Left ventricle myocardium inferior (tissue), 1 donor: ENCODE data around the gene COL26A1. TPM values are rescaled to one million over a fixed set of nuclear protein-coding genes. Genes with fewer than 3 reads are reported as not detected.

ENCODE experiments used
- DNase-seq: peaks from one replicate; pipeline ENCODE4 v3.0.0-alpha.2; 2020
- H3K27ac ChIP-seq: fragments of 200-600 bp; replicated peaks from 2 replicates; pipeline ENCODE4 v1.8.0; 2021
- H3K27me3 ChIP-seq: fragments of 200-600 bp; 2 replicates; pipeline ENCODE4 v1.8.0; 2021; ENCODE audit warnings: low read depth
- H3K36me3 ChIP-seq: fragments of 200-600 bp; 2 replicates; pipeline ENCODE4 v1.8.0; 2021
- H3K4me1 ChIP-seq: fragments of 200-600 bp; 2 replicates; pipeline ENCODE4 v1.8.0; 2021
- H3K4me3 ChIP-seq: fragments of 200-600 bp; 2 replicates; pipeline ENCODE4 v1.8.0; 2021; ENCODE audit warnings: mild to moderate bottlenecking, moderate library complexity
- H3K9me3 ChIP-seq: fragments of 200-600 bp; replicated peaks from 2 replicates; pipeline ENCODE4 v1.8.0; 2021
- intact Hi-C: fragments of 100-400 bp; cut with micrococcal nuclease; formaldehyde crosslinking; loops from one replicate; pipeline ENCODE4 v1.11.0; 2022
- total RNA-seq: library from RNA; stranded (reverse); fragmentation: NEBNext Ultra II Directional; extraction: Animal tissue kit (Norgen Biotek cat#: 25700); gene quantifications from one replicate; pipeline ENCODE4 v1.2.1, GENCODE V29; 2021
- TF ChIP-seq, protein P1 (sequence below): fragments of 200-600 bp; IDR thresholded peaks from 2 replicates; pipeline ENCODE4 v1.8.0; 2021; ENCODE audit warnings: antibody characterized with exemption, mild to moderate bottlenecking, borderline replicate concordance
- donor health status: DM: no; HTN: yes; CAD: no; lungs with severe emphysema.

The COL26A1 gene
- total RNA-seq, 1 donor from 2014 or later, result not detected

DNA sequence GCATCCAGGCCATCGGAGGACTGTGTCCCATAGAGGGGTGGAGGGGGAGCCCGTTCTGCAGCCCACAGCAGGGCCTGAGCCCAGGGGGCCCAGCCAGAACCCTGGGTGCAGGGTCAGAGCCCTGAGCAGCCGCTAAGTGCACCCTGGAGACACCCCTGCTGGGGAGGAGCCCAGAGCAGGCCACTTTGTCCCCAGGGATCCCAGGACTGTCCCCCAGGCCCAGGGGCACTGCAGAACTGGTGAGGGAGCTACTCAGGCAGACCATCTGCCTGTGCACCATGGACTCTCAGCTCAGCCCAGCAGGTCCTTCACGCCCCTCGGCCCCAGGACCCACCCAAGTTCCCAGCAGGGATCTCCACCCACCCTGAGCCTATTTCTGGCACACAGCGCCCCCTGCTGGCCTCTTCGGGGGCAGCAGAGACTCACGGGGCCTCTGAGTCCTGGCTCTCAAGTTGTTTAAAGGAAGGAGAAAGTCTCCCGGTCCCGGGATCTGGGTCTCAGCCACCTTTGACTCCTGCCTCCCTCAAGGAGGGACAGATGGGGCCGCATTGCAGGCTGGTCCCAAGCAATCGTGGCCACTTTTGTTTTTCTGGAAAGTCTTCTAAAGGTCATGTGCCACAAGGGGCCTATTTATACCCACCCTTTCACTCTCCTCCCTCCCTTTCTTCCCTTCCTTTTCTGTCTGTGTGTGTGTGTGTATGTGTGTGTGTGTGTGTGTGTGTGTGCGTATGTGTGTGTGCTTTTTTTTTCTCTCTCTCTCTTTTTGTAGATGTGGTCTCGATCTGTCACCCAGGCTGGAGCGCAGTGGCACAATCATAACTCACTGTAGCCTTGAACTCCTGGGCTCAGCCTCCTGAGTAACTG, 176.2 kb downstream of the COL26A1 start:
- H3K27me3 ChIP-seq, result peaks cover 12% of the 10 kb centered on the region
- no peak overlapping the region for H3K4me3 ChIP-seq
- peak overlapping the region; percentile 12 for H3K27ac ChIP-seq
- peak; percentile 52 for DNase-seq
- H3K9me3 ChIP-seq, result peaks cover 4% of the 10 kb centered on the region
- TF ChIP-seq, protein P1, sequence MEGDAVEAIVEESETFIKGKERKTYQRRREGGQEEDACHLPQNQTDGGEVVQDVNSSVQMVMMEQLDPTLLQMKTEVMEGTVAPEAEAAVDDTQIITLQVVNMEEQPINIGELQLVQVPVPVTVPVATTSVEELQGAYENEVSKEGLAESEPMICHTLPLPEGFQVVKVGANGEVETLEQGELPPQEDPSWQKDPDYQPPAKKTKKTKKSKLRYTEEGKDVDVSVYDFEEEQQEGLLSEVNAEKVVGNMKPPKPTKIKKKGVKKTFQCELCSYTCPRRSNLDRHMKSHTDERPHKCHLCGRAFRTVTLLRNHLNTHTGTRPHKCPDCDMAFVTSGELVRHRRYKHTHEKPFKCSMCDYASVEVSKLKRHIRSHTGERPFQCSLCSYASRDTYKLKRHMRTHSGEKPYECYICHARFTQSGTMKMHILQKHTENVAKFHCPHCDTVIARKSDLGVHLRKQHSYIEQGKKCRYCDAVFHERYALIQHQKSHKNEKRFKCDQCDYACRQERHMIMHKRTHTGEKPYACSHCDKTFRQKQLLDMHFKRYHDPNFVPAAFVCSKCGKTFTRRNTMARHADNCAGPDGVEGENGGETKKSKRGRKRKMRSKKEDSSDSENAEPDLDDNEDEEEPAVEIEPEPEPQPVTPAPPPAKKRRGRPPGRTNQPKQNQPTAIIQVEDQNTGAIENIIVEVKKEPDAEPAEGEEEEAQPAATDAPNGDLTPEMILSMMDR, result peak; percentile 84
- H3K36me3 ChIP-seq, result no peaks in the 10 kb centered on the region
- intact Hi-C loops, result no loop called here
- peaks cover 17% of the 10 kb centered on the region for H3K4me1 ChIP-seq

DNA sequence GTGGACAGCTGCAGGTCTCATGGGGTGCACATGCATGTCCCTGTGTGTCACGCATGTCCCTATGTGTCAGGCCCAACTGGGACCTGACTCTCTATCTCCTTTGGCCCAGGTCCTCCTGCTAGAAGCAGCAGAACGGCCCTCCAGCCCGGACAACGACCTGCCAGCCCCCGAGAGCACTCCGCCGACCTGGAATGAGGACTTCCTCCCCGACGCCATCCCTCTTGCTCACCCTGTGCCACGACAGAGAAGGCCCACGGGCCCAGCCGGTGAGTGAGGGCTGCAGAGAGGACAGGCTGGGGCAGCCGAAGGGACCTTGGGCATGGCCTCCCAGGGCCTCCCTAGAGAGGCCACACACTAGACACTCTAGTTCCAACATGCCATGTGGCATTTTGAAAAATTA, 177.1 kb downstream of the COL26A1 start:
- Histone ChIP-seq H3K9me3 (peaks cover 4% of the 10 kb centered on the region), H3K27me3 (peaks cover 12% of the 10 kb centered on the region), H3K27ac (no peak overlapping the region), H3K4me3 (no peak overlapping the region), H3K4me1 (peaks cover 17% of the 10 kb centered on the region), H3K36me3 (no peaks in the 10 kb centered on the region)
- no peak for DNase-seq
- TF ChIP-seq, protein P1, result no peak
- intact Hi-C loops, result loop anchor here (5.0 kb wide), 1 partner anchor 733 kb away; no protein-coding TSS in a partner anchor

DNA sequence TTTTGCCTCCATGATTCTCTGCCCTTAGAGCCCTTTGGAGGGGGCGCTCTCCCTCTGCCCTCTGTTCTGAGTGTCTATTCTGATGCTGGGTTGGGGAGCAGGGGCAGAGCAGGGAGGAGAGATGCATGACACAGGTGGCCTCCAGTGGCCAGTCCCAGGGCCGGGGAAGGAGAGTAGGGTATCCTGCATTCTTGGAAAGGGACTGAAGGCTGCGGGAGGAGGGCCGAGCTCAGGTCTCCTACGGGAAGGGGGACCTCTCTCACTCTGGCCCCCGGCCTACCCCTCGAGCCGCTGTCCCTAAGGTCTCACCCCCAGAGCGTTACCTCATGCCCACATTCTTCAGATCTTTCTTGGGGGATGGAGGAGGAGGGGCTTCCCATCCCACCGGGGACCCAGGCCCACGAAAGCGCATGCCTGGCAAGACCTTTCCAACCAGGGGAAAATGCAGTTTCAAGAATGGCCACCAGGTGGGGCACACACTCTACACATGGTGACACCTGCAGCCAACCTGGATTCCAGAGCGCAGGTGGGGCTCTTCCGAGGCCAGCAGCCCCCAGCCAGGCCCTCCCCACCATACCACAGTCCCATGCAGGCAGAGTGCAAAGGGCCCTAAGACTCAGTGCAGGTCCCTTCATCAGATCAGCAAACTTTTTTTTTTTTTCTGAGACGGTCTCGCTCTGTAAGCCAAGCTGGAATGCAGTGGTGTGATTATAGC, 180.0 kb downstream of the COL26A1 start:
- peak; percentile 56 for DNase-seq
- TF ChIP-seq, protein P1, result peak; percentile 87
- no peak overlapping the region for H3K27ac ChIP-seq
- no peak overlapping the region for H3K4me3 ChIP-seq
- H3K4me1 ChIP-seq, result peaks cover 3% of the 10 kb centered on the region
- no peaks in the 10 kb centered on the region for H3K9me3 ChIP-seq
- no peaks in the 10 kb centered on the region for H3K36me3 ChIP-seq
- peaks cover 12% of the 10 kb centered on the region for H3K27me3 ChIP-seq
- intact Hi-C loops, result loop anchor here (5.0 kb wide), 1 partner anchor 730 kb away; no protein-coding TSS in a partner anchor

DNA sequence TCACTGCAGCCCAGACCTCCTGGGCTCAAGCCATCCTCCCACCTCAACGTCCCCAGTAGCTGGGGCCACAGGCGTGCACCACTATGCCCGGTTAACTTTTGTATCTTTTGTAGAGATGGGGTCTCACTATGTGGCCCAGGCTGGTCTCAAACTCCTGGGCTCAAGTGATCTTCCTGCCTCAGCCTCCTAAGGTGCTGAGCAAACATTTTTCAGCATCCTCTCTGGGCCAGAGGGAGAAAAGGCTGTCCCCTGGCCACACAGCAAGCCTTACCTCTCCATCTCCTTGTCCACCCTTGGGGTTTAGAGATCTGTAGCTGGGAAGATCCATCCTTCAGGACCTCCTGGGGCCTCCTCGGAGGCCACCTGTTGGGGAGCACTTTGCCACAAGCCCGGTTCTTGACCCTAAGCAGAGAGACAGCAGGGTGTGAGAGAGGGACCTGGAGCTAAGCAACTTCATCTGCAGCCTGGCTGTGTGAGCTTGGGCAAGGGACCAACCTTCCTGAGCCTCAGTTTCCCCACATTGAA, 180.6 kb downstream of the COL26A1 start:
- Histone ChIP-seq H3K4me3 (no peak overlapping the region), H3K9me3 (no peaks in the 10 kb centered on the region), H3K4me1 (peaks cover 3% of the 10 kb centered on the region), H3K27ac (no peak overlapping the region), H3K36me3 (no peaks in the 10 kb centered on the region), H3K27me3 (peaks cover 17% of the 10 kb centered on the region)
- TF ChIP-seq, protein P1, result no peak
- no peak for DNase-seq
- intact Hi-C loops, result loop anchor here (5.0 kb wide), 1 partner anchor 729 kb away; no protein-coding TSS in a partner anchor

DNA sequence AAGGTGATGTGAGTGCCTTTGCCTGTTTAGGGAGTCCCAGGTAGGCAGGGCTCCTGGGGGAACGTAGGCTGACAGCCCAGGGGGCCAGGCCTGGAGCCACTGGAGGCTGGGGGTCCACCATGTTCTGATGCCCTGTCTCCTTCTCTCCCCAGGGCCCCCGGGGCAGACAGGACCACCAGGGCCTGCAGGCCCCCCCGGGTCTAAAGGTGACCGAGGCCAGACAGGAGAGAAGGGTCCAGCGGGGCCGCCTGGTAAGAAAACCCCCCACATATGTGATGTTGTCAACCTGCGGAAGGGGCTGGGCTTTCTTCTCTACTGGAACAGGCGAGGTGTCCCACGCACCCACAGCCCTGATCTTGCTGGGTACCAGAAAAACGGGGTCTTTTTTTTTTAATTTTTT, 181.2 kb downstream of the COL26A1 start:
- TF ChIP-seq, protein P1, result no peak
- intact Hi-C loops, result loop anchor here (5.0 kb wide), 1 partner anchor 728 kb away; no protein-coding TSS in a partner anchor
- Histone ChIP-seq H3K9me3 (no peaks in the 10 kb centered on the region), H3K27me3 (peaks cover 22% of the 10 kb centered on the region), H3K36me3 (no peaks in the 10 kb centered on the region), H3K27ac (no peak overlapping the region), H3K4me3 (no peak overlapping the region), H3K4me1 (no peaks in the 10 kb centered on the region)
- no peak for DNase-seq
